Measurements from ENCODE around the gene APBA1. TPM values are rescaled to one million over a fixed set of nuclear protein-coding genes. Genes with fewer than 3 reads are reported as not detected.

APBA1 gene
- total RNA-seq, 4 donors from 2014 or later, result 4.3 to 11.8 (median 8.4) TPM

DNA sequence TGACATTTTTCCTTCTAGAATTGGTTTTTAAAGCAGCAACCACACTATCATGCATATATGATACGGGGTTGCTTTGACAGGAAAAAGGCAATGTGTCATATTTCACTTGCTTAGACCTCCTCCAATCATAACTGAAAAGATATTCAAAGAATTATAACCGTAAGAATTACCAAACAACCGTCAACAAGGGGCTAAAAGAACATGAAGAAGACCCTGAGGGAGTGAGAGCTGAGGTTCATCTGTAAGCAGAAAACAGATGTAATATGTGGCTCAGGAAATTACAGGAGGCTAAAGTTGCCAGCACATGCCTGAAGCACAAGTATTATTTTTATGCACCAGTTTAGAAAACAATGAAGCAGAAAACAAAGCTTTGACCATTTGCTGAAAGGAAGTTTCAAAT is 78.9 kb downstream of the APBA1 start:
- ATAC-seq (ENCODE audit: low FRiP score), result no peak
- DNase-seq (ENCODE audit: low spot score), result no peak
- TF ChIP-seq CTCF (IDR thresholded peaks at IDR 0.05), result no peak

- no peak for TF ChIP-seq CTCF (IDR thresholded peaks at IDR 0.05)
- DNase-seq (ENCODE audit: low spot score) (no peak), ATAC-seq (ENCODE audit: low FRiP score) (no peak)
These were observed 81.9 kb downstream of the APBA1 start for GRCh38 chr9:69590266-69590665.

GRCh38 chr9:69589156-69589555 is 83.0 kb downstream of the APBA1 start:
- no peak for DNase-seq (ENCODE audit: low spot score)
- TF ChIP-seq CTCF (IDR thresholded peaks at IDR 0.05), result no peak
- ATAC-seq (ENCODE audit: low FRiP score), result no peak

DNA sequence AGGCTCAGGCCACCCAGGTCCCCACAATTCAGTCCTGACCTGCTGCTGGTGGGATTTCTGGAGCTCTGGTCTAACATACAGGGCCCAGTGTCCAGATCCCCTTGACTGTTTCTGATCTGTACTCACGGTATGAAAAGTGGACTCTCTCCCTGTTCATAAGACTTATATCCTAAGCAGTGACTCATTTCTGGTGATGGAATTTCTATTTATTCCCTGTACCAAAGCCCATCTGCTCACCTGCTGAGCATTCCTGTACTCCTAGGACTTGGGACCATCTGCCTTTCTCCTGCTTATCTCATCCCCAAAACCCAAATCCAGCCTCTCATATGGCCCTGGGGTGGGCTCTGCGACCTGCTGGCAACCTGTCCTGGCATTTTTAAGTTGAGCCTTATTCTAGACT is 86.6 kb downstream of the APBA1 start:
- no peak for TF ChIP-seq CTCF (IDR thresholded peaks at IDR 0.05)
- DNase-seq (ENCODE audit: low spot score), result no peak
- no peak for ATAC-seq (ENCODE audit: low FRiP score)

- no peak for DNase-seq (ENCODE audit: low spot score)
- no peak for TF ChIP-seq CTCF (IDR thresholded peaks at IDR 0.05)
- ATAC-seq (ENCODE audit: low FRiP score), result no peak
These were observed 87.4 kb downstream of the APBA1 start for GRCh38 chr9:69584759-69585158.

DNA sequence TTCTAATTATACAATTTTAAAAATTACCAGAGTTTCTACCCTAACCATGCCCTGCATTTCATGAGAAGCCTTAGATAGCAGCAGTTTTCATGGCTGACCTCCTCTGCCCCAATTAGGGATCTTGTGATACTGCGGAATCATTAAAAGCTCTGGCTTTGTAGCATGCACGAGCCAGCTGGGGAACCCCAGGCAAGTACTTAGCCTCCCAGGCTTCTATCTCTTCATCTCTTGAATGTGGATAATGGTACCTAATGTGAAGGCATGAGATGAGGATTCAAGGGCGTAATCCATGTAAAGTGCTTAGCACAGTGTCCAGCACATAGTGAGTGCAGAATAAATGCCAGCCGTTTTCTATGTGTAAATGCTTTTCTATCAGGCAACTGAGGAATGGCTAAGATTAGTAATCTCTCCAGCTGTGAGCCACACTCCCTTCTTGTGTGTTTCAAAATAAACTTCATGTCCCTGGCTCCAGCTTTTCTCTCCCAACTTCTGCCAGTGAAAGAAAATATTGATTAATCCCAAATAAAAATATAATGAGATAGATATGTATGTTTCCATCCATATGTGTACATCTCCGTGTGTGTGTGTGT is 88.4 kb downstream of the APBA1 start:
- no peak for TF ChIP-seq CTCF (IDR thresholded peaks at IDR 0.05)
- no peak for DNase-seq (ENCODE audit: low spot score)
- no peak for ATAC-seq (ENCODE audit: low FRiP score)

DNA sequence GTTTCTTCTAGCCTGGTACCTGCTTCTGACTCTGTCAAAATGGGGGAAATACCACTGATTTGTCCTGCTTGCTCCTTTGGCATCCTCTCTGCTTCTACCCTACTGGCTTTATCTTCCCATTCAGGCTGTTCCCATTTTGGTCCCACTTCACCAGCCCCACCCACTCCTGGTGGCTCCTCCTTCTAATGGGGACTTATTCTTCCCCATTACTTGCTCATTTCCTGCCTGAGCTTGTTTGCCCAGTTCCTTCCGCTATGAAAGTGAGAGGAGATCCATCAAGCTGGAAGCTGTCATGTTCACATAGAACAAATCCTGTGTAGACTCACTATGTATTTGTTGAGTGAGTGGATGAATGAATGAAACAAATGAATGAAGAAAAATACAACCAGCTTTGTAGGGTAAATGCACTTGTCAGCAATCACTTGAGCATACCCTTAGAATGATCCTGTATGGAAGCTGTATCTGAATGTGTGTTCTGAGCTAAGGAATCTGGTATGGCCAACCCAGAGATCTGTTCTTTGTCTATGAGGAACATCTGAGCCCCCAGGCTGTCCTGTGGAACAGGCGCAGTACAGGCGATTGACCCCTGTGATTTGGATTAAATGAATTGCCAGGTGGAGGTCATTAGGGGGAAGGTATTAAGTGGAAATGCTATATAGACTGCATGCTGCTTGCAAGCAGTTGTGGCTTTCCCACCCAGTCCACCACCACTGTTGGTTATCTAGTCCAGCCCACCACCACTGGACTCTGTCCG is 89.5 kb downstream of the APBA1 start:
- ATAC-seq (ENCODE audit: low FRiP score) (no peak), DNase-seq (ENCODE audit: low spot score) (no peak)
- no peak for TF ChIP-seq CTCF (IDR thresholded peaks at IDR 0.05)

Data from omental fat pad (tissue), 4 donors.